ENCODE results near the gene FAM136A.
"Not testable (repeated sequence)": the region's sequence is repeated elsewhere in the genome, so short reads cannot be mapped to it uniquely, and the experiment has no call there.

The FAM136A gene

DNA sequence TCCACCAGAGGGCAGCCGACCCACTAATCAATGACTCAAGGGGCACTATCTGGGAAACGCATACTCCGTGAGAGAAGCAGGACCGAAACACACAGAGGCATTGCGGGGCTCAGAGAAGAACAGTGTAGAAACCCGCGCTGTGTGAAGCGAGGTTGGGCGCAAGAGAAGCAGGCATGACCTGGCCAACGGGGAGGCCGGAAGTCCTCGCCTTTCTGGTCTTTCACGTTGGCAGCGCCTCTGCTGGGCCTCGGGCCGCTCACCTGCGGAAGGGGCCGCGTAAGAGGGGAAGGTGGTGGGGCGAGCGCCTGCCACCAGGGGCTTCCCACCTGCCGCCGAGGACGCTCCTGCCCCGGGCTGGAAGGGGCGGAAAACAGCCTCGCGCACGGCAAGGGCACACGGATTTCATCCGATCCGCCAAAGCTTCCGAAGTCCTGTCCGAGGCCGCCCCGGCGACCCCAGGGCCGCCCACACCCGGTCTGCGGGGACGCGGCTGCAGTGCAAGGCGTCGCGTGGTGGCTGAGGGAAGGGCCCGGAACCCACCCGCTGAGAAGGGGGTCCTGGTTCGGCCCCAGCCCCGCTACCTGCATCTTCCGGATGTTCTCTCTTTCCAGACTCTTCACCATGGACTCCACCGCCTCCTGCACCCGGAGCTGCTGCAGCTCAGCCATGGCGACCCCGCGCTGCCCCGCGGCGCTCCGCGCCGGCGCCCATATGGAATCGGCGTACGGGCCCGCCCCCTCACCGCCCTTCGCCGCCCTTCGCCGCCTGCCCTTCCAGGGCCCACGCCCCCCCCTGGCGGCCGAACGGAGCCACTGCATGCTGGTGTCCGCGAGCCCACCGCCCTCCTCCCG is at the start of gene FAM136A:
TSS of gene FAM136A (minus strand) at position 724 of the 851 bp plus-strand sequence. CDS start at position 668, 56 bp downstream.
- DNase-seq: peak; percentile 87

DNA sequence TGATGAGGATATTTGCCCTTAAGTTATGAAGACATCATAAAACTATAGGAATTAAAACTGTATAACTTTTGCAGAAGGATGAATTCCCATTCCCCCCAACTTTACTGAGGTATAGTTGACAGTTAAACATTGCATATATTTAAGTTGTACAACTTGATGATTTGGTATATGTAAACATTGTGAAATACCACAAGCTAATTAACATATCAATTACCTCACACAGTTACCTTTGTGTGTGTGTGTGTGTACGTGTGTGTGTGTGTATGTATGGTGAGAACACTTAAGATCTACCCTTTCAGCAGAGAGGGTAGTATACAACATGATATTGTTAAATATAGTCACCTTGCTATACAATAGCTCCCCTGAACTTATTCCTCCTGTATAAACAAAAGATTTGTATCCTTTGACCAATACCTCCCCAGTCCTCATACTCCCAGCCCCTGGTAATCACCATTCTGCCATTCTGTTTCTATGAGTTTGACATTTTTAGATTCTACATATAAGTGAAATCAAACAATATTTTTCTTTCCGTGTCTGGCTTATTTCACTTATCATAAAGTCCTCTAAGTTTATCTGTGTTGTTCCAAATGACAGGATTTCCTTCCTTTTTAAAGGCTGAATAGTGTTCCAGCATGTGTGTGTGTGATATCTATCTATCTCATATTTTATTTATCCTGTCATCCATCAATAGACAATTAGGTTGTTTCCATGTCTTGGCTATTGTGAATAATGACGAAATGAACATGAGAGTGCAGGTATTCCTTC is 48.2 kb upstream of the FAM136A start:
- no peak for DNase-seq

DNA sequence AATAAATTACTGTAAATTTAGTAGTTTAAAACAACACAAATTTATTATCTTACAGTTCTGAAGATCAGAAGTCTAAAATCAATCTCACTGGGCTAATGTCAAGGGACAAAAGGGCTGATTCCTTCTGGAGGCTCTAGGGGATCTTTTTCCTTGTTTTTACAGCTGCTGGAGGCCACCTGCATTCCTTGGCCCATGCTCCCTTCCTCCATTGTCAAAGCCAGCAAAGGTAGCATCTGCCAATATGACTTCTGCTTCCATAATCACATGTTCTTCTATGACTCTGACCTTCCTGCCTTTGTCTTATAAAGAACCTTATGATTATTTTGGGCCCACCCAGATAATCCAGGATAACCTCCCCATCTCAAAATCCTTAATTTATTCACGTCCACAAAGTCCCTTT is 46.0 kb upstream of the FAM136A start:
- no peak for DNase-seq

DNA sequence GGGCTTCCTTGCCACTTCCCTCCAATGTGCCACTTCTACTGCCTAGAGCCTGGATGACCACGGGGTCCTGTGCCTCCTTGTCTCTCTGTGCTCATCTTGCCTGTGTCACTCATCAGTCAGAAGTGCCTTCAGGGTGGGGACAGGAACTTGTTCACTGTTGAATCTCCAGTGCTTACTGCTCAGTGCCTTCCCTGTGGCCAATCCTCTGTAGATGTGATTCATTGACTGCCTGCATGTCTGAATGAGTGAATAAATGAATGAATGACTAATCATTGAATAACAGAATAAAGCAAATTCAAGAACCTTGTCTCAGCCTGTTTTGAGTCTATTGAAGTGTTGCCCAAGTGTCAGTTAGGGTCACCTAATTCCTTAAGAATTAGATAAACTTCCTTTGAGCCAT is 42.3 kb upstream of the FAM136A start:
- no peak for DNase-seq

DNA sequence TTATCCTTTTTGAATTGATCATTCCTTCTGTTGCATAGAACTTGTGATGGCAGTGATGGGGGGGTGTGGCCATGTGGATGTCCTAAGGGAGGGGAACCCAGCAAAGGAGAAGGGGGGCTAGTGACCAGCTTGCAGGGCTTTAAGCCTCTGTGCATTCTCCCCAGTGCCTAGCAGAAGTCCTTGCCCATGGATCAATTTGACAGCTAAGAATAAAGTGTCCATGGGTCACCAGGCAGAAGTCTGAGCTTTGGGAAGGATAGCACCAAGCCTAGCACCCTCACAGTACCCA is 39.6 kb upstream of the FAM136A start:
- DNase-seq: no peak

DNA sequence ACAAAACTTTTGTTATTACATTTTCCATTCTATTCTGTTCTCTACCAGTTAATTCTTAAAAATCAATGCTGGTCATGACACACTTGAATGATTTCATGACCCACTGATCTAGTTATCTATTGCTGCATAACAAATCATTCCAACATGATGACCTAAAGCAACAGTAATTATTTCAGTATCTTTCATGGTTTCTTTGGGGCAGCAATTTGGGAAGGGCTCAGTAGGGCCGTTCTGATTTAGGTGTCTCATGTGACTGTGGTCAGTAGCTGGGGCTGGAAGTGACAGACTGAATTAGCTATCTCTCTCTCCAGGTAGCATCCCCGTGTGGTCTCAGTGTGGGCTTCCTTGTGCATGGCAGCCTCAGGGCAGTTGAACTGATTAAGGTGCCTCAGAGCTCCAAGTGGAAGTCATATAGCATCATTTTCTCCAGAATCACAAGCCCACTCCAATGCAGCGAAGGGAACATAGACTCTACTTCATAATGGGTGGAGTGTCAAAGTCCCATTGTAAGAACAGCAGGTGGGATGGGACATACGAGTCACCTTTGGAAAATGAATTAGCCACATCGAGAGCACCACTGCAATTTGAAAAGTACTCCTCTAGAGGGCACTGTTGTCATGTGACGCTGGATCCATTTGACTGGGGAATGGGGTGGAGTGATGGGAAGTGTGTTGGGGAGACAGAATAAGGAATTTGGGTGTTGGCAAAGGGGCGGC is 39.1 kb upstream of the FAM136A start:
- DNase-seq: peak; percentile 32

DNA sequence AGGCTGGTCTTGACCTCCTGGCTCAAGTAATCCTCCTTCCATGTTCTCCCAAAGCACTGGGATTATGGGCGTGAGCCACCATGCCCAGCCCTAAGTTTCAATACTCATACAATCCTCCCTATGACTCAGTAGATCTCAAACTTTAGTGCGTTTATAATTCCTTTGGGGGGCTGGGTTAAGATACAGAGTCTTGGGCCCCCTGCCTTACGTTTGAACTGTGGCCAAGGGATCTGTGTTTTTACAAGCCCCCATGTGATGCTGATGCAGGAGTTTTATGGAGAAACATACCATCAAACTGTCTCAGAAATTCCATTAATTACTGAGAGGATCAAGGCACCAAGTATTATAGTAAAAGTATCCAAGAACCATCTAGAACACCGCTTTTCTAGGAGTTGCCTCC is 38.2 kb upstream of the FAM136A start:
- DNase-seq: no peak

DNA sequence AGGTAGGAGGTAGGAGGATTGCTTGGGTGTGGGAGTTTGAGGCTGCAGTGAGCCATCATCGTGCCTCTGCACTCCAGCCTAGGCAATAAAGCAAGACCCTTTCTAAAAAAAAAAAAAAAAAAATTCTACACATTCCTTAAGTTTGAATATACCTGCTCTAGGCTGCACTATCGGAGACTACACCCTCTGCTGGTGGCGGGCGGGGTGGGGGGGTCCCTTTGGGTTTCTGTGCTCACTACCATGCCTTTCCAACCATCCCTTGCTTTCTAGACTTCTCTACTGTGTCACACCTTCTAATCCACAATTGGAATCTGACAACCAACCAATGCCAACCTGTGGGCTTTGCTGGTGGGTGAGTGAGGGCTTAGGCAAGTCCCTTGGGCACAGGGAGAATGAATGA is 34.7 kb upstream of the FAM136A start:
- no peak for DNase-seq

DNA sequence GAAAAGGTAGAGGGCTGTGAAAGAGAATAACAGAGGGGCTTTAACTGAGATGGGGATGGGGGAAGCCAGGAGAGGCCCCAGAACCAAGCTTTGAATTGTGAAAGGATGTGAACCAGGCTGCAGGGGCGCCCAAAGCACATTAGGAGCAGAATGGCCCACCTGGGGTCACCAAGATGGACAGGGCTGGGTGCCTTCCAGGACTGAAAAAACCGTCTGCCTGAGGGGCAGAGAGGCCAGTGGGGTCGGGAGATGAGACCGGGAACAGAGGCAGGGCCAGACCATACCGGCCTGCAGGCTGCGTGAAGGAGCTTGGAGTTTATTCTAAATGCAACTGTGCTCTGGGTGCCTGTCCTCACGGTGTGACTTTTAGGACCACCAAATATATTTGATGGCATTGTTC is 29.1 kb upstream of the FAM136A start:
- DNase-seq: no peak

DNA sequence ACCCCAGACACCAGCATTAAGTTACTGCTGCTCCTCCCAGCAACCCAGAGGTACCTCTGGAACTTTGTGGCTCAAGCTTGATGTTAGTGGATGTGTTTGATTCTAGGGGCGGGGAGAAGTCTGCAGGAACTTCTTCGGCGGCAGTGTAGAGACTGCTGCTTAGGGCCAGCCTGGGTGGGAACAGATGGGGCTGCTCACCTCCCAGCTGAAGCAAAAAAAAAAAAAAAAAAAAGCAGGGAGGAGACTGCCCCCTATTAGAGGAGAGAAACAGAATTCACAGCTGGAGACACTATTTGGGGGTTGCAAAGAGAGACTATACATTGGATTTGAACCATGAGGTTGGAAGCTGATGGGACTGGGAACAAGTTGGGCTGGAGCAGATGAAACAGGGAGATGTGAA is 28.6 kb upstream of the FAM136A start:
- DNase-seq: no peak

DNA sequence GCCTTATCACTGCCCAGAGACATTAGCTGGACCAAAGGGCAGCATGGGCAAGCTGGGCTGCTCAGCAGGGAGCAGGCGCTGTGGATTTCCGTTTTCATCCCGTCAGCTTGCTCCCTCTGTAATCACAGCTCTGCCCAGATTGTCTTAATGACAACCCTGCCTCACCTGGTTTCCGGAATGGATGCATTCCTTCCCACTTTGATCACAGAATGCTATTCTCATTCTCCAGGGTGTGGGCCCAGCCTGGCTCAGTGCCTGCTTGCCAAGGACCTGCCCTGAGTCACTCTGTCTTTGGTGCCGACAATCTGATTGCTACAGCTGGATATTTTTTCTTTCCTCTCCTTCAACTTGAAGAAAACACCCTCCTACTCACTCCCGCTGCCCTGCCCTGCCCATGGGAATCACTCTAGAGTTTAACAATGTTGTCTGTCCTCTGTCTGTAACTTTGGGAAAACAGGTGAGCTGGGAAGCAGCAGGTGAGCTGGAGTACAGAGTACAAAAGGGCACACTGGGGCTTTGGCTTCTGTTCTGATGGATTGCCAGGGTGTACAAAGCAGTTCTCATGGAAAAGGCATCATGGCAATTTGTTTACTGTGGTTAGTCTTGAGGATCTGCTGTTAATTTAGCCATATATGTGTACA is 27.2 kb upstream of the FAM136A start:
- DNase-seq: no peak

DNA sequence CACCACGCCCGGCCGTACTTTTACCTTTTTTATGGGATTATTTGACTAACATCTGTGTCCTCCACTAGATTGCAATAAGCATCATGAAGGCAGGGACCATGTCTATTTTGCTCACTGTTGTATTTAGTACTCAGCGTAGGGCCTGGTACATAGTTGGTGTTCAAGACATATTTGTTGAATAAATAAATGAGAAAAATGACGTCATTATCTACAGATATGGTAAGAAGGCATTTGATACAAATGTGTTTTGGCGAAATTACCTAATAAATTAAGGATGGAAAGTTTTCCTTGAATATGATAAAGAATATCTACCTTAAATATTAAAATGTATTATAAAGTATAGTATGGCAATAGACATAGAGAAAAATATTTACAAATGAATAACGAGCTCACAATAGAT is 24.0 kb upstream of the FAM136A start:
- DNase-seq: no peak

DNA sequence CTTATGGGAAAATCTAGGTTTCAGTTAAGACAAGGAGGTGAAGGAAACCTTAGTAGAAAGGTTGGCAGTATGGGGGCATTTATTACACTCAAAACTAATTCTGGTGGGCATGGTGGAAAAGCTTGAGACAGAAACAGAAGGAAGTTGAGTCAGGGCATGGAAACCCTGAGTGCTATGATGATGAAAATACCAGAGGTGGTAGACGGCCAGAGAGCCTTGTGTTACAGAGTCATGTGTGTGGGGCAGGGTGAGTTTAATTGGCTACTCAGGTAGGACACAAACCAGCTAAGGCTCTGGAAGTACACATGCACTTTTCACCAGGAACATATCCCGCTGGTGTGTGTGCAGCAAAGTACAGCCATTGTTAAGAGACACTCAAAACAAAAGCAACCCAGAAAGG is 20.7 kb upstream of the FAM136A start:
- DNase-seq: no peak

DNA sequence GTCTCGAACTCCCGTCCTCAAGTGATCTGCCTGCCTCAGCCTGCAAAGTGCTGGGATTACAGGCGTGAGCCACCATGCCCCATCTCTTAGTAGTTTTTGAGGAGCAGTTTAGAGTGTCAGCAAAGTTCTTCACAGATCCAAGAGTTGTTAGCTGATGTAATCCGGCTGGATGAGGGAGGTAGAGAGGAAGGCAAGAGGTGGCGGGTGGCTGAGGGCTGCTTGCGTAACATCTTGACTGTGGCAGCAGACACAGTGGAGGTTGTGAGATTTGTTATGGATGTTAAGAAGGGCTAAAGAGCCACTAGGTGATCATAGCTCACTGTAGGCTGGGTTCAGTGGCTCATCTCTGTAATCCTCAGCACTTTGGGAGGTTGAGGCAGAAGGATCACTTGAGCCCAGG is 19.5 kb upstream of the FAM136A start:
- no peak for DNase-seq

DNA sequence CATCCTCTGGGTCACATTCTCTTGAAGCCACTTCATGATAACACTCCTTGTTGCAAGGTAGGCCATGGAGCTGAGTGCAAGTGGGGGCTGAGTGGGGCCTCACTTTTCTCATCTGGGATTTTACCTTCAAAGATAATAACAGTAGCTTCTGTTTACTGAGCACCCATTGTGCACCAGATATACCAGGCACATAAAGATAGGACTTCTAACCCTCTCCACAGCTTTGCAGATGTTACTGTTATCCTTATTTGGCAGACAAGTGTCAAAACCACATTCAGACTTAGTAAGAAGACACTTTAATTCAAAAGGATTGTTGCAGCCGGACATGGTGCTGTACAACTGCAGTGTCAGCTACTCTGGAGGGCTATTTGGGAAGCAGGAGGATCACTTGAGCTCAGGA is 12.8 kb upstream of the FAM136A start:
- no peak for DNase-seq

DNA sequence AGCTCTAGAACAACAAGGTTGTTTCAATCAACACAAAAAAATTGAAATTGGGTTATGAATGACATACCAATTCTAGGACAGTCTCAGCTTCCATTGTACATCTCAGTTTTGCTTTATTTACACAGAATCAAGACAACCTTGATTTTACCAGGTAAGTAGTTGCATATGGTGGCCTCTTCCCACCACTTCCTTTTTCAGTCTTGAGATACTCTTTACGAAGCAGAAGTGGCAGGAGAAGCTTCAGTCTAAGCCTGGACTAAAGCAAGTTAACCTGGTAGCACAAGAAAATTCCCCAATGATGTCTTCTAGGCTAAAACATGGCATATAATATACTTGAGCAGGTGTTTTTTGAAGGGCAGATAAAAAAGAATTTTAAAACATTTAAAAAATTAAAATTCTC is 10.7 kb upstream of the FAM136A start:
- DNase-seq: no peak

DNA sequence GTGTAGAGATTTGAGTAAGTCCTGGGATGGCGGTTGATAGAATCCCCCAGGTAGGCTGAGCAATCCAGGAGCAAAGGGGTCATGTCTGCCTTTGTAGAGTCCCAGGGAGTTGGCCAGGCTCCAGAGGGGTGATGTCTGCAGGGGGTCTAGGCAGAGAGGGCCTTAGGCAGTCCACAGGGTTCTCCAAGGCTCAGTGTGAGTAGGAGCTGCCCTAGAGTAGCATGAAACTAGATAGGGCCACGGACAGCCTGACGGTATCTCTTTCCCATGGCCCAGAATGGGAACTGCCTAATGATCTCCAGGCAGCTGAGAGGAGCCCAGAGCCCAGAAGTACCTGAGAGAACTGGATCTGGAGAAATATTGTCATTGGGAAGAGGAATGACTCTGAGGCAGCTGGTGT is 9.0 kb upstream of the FAM136A start:
- DNase-seq: no peak

DNA sequence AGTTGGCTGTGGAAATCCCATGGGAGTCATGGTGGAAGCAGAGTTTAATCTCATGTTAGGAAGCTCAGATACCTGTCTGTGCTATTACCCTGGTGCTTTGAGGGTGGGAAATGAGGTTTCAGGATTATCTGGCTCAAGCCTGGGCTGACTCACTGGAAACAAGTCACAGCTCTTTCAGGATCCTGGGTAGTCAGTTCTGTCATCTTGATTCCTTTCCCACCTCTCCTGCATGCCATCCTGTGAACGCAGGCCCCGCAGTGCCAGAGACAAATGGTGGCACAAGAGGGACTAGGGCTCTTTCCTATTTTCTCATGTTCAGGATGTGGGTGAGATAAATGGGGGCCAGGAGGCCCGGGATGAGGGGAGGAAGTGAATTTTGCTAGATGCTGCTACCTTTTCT is 3.7 kb upstream of the FAM136A start:
- DNase-seq: no peak

DNA sequence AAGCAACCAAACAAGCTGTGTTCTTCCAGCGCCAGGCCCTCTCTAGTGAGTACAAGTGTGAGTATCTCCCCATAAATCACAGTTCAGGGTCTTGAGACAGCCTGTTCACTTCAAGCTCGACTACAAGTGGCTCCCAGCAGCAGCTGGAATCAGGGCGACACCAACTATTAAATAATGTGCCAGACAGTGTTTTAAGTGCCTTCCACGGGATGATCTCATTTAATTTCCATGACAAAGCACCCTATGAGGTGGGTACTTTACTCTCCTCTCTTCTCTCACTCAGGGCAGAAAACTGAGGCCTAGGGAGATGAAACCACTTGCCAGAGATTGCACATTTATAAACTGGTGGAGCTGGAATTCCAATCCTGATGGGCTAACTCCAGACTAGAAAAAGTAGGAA is 2.6 kb upstream of the FAM136A start:
- DNase-seq: no peak

DNA sequence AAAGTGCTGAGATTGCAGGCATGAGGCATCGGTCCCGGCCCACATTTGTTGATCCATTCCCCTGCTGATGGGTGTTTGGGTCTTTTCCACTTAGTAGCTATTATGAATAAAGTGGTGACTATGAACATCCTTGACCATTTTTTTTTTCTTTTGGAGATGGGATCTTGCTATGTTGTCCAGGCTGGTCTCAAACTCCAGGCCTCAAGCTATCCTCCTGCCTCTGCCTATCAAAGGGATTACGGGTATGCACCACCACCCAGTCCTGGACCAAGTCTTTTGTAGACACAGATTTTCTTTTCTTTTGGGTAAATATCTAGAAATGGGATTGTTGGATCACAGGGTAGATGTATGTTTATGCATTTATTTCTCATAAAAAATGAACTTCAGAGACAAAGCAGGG is 1.3 kb upstream of the FAM136A start:
- DNase-seq: no peak

DNA sequence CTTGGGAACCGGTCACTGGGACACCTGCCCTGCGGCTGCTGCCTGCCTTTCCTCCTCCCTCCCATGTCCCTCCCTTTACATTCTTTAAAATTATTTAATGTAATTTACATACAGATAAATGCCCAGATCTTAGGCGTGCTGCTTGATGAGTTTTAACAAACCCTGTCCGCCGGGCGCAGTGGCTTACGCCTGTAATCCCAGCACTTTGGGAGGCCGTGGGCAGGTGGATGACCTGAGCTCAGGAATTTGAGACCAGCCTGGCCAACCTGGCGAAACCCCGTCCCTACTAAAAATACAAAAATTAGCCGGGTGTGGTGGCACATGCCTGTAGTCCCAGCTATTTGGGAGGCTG is 304 bp upstream of the FAM136A start:
- DNase-seq: not testable (repeated sequence)

DNA sequence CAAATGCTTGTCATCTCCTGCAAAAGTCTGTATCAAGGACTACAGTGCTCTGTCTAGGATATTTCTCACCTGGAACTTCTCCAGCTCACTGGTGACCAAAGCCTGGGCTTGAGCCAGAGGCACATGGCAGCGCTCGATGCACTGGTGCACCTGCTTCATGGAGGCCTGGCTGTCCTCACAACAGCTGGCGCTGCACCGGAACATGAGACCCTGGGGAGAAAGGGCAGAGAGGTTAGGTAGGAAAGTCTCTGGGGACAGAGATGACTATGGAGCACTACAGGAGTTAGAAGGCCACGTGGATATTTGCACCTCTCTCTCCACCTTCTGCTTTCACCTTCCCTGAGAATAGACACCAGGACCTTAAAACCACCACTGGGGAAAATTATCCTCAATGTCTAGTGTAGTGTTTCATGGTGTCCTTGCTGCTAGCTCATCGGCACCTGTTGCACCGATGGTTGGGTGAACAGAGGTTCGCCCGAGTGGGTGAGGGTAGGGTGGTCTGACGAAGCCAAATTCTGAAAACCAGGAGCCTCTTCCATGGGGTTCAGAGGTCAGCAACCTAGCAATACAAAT is 1.0 kb downstream of the FAM136A start:
- DNase-seq: no peak

DNA sequence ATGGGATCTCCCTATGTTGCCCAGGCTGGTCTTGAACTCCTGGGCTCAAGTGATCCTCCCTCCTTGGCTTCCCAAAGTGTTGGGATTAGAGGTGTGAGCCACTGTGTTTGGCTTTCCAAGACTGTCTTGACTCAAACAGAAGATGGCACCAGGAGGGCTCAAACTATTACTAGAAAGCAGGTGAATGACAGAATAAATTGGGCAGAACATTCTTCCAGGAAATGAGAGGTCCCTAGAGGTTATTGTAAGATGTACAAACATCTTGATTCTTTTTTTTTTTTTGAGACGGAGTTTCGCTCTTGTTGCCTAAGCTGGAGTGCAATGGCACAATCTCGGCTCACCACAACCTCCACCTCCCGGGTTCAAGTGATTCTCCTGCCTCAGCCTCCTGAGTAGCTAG is 4.0 kb downstream of the FAM136A start:
- DNase-seq: not testable (repeated sequence)

All from activated CD4-positive, alpha-beta T cell treated with anti-CD3 and anti-CD28 coated beads, Interleukin-2, amount 50 U/mL, for 1 hour (primary cell).